Measurements from ENCODE around the gene PIK3C2G.

DNA sequence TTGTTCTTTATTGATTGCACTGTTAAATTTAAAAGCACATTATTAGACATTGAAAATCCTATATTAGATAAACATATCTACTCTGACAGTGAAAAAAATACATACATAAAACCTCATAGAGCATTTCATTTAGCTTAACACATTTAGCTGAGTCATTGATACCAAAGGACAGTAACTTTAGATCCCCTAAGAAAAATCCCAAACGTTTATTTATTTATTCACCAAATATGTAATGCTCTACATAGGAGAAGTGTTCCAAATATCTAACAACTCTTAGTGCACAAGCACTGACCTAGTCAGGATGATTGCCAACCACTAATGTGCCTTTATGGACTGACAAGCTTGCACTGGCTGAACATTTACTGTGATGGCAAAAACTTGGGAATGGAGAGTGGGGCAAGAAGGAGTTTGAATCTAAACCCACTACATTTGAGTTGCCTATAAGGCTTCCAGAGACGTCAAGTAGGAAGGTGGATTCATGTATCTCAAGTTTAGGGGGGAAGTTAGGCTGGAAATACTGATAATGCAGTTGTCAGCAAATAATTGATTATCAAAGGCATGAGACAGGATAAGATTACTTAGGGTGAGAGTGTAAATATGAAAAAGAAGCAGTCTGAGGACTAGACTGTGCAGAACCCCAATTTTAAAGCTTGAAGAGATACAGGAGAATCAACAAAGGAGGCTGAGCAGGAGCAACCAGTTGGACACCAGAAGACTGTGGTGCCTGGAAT is 320.1 kb downstream of the PIK3C2G start:
- TF ChIP-seq ELF4 (IDR thresholded peaks at IDR 0.05) (no peak), TARDBP (IDR thresholded peaks at IDR 0.05) (no peak), FOXA1 (IDR thresholded peaks at IDR 0.05) (no peak), HDGF (IDR thresholded peaks at IDR 0.05; ENCODE audit: borderline replicate concordance) (no peak)

Data from HEK293T (cell line).